SU-DHL-6 (cell line): ENCODE data around the gene MINDY4B.
"Not testable (repeated sequence)": the region's sequence is repeated elsewhere in the genome, so short reads cannot be mapped to it uniquely, and the experiment has no call there.

Experiments used
- CTCF ChIP-seq: fragments of 200-600 bp; sonication (generic); IDR thresholded peaks from one replicate; pipeline ENCODE4 v1.5.1; 2017; ENCODE audit warnings: antibody characterized with exemption, mild to moderate bottlenecking, low read length, moderate library complexity; ENCODE audit not compliant: insufficient read depth, poor library complexity, severe bottlenecking
- EZH2phosphoT487 ChIP-seq: fragments of 200-600 bp; sonication (generic), shearing (Covaris generic); conservative IDR thresholded peaks from 2 replicates; pipeline ENCODE4 v1.6.1; 2018; ENCODE audit warnings: mild to moderate bottlenecking, antibody characterized with exemption, low read length, moderate library complexity, mixed read lengths

DNA sequence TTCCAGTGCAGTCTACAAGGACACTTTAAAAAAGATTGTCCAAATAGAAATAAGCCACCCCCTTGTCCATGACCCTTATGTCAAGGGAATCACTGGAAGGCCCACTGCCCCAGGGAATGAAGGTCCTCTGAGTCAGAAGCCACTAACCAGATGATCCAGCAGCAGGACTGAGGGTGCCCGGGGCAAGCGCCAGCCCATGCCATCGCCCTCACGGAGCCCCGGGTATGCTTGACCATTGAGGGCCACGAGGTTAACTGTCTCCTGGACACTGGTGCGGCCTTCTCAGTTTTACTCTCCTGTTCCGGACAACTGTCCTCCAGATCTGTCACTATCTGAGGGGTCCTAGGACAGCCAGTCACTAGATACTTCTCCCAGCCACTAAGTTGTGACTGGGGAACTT is 47.3 kb downstream of the MINDY4B start:
- not testable (repeated sequence) for TF ChIP-seq CTCF, EZH2phosphoT487
